ENCODE data around the gene UBE2F.
A peak's percentile ranks its signal among the peaks of the same experiment; 100 is the strongest.

DNA sequence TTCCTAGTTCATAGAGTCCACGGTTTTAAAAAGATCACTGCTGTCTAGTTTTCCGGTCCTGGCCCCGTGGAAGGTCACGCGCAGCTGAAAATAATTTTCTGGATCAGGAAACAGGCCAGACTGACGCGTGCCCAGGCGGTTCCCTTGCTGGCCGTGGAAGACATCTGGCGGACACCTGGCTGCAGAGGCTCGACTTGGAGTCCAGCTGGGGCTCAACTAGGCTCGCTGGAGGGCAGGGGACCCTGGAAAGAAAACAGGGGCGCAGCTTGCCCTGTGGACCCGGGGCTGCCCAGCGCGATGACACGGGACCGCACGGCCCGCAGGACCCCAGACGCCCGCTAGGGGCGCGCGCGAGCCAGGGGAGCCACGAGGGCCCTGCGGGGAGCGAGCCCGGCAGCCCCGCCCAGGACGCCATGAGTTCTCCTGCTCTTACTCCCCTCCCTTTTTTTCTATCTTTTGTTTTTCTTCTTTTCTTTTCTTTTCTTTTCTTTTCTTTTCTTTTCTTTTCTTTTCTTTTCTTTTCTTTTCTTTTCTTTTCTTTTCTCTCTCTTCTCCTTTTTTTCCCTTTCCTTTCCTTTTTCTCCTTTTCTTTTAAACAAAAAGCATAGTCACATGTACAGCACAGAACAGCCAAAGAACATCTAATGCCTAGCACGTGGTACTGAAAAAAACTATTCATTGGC lies 43.2 kb upstream of the UBE2F start:
- TF ChIP-seq, protein P1, sequence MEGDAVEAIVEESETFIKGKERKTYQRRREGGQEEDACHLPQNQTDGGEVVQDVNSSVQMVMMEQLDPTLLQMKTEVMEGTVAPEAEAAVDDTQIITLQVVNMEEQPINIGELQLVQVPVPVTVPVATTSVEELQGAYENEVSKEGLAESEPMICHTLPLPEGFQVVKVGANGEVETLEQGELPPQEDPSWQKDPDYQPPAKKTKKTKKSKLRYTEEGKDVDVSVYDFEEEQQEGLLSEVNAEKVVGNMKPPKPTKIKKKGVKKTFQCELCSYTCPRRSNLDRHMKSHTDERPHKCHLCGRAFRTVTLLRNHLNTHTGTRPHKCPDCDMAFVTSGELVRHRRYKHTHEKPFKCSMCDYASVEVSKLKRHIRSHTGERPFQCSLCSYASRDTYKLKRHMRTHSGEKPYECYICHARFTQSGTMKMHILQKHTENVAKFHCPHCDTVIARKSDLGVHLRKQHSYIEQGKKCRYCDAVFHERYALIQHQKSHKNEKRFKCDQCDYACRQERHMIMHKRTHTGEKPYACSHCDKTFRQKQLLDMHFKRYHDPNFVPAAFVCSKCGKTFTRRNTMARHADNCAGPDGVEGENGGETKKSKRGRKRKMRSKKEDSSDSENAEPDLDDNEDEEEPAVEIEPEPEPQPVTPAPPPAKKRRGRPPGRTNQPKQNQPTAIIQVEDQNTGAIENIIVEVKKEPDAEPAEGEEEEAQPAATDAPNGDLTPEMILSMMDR (IDR thresholded peaks at IDR 0.05; ENCODE audit: poor library complexity) = peak; percentile 90
- TF ChIP-seq EZH2 (IDR thresholded peaks at IDR 0.05; ENCODE audit: borderline replicate concordance) = no peak
